Activated CD4-positive, alpha-beta T cell treated with anti-CD3 and anti-CD28 coated beads, Interleukin-2, amount 10 ng/mL, durations not matched to agents 24 days and 14 days (primary cell): Measurements from ENCODE around the gene GOLGA6L25. TPM values are rescaled to one million over a fixed set of nuclear protein-coding genes. Genes with fewer than 3 reads are reported as not detected.

Experiments
- total RNA-seq: library from RNA; stranded (reverse); gene quantifications from 2 replicates; pipeline ENCODE4 v1.2.3, GENCODE V29; 2022

GOLGA6L25 gene
- total RNA-seq, 1 donor from 2014 or later, result not detected

Other genes with a start within 250 kb of the GOLGA6L25 start
- 43.8 and 47.0 TPM in 2 replicates for gene HERC2, start 231.4 kb upstream of the GOLGA6L25 start, total RNA-seq
- not detected in 2 replicates for gene GOLGA6L24, start 195.5 kb upstream of the GOLGA6L25 start, total RNA-seq
- gene GOLGA8F, start 174.9 kb upstream of the GOLGA6L25 start, total RNA-seq, result not detected in 2 replicates
- not detected in 2 replicates for gene GOLGA8G, start 20.6 kb upstream of the GOLGA6L25 start, total RNA-seq
- 0.54 TPM in 1 of 2 replicates, not detected in the other for gene GOLGA8M, start 158.9 kb downstream of the GOLGA6L25 start, total RNA-seq